ENCODE results near the gene NAA10. TPM values are rescaled to one million over a fixed set of nuclear protein-coding genes. Genes with fewer than 3 reads are reported as not detected.
A peak's percentile ranks its signal among the peaks of the same experiment; 100 is the strongest.

NAA10 gene
- total RNA-seq, 1 donor from 2014 or later = 80.6 TPM

GRCh38 chrX:153934148-153934761 is 582 bp downstream of the NAA10 start:
- ATAC-seq (no peak), DNase-seq (ENCODE audit: missing footprints) (no peak)
- intact Hi-C loops (cut with DNase I) = no loop called here

GRCh38 chrX:153933748-153934147 is 1.1 kb downstream of the NAA10 start:
- DNase-seq (ENCODE audit: missing footprints) (no peak), ATAC-seq (no peak)
- intact Hi-C loops (cut with DNase I) = no loop called here

GRCh38 chrX:153932220-153932915 is 2.5 kb downstream of the NAA10 start:
- intact Hi-C loops (cut with DNase I) = no loop called here
- no peak for ATAC-seq

GRCh38 chrX:153931748-153932147 is 3.1 kb downstream of the NAA10 start:
- no peak for ATAC-seq
- no peak for DNase-seq (ENCODE audit: missing footprints)
- intact Hi-C loops (cut with DNase I) = no loop called here

More at GRCh38 chrX:153932220-153932915, 2.5 kb downstream of the NAA10 start:
- no peak for DNase-seq (ENCODE audit: missing footprints)

GRCh38 chrX:153931151-153931550 is 3.7 kb downstream of the NAA10 start:
- intact Hi-C loops (cut with DNase I) = no loop called here
- DNase-seq (ENCODE audit: missing footprints) (no peak), ATAC-seq (no peak)

GRCh38 chrX:153930011-153930910 is 4.6 kb downstream of the NAA10 start:
- DNase-seq (ENCODE audit: missing footprints) (no peak), ATAC-seq (no peak)

GRCh38 chrX:153929576-153929975 is 5.3 kb downstream of the NAA10 start:
- ATAC-seq (no peak), DNase-seq (ENCODE audit: missing footprints) (no peak)
- intact Hi-C loops (cut with DNase I) = no loop called here

More at GRCh38 chrX:153930011-153930910, 4.6 kb downstream of the NAA10 start:
- intact Hi-C loops (cut with DNase I) = no loop called here

GRCh38 chrX:153928846-153929245 is 6.0 kb downstream of the NAA10 start:
- ATAC-seq (no peak), DNase-seq (ENCODE audit: missing footprints) (no peak)
- intact Hi-C loops (cut with DNase I) = loop anchor here (1.0 kb wide), 1 partner anchor 135 kb away; the partner anchor contains the start of genes IDH3G and SSR4

GRCh38 chrX:153927922-153928760 is 6.7 kb downstream of the NAA10 start:
- ATAC-seq (peak; percentile 96), DNase-seq (ENCODE audit: missing footprints) (peak; percentile 97)
- intact Hi-C loops (cut with DNase I) = loop anchor here (1.0 kb wide), 1 partner anchor 134 kb away; the partner anchor contains the start of genes IDH3G and SSR4

- no peak for ATAC-seq
- DNase-seq (ENCODE audit: missing footprints) = no peak
- intact Hi-C loops (cut with DNase I) = no loop called here
These were observed 7.2 kb downstream of the NAA10 start for GRCh38 chrX:153927672-153927921.

- ATAC-seq (no peak), DNase-seq (ENCODE audit: missing footprints) (peak; percentile 81)
- intact Hi-C loops (cut with DNase I) = no loop called here
These were observed 7.8 kb downstream of the NAA10 start for GRCh38 chrX:153926858-153927671.

GRCh38 chrX:153926552-153926857 is 8.3 kb downstream of the NAA10 start:
- ATAC-seq (peak; percentile 6), DNase-seq (ENCODE audit: missing footprints) (no peak)
- intact Hi-C loops (cut with DNase I) = no loop called here

GRCh38 chrX:153925739-153926551 is 8.9 kb downstream of the NAA10 start, which contains the start of gene ARHGAP4:
Gene ARHGAP4, minus strand, starts transcription at chrX:153926264. Its CDS starts 62 bp downstream, at chrX:153926202.
- ATAC-seq = no peak
- DNase-seq (ENCODE audit: missing footprints) = no peak
- intact Hi-C loops (cut with DNase I) = no loop called here

- intact Hi-C loops (cut with DNase I) = no loop called here
- ATAC-seq = no peak
These were observed 9.5 kb downstream of the NAA10 start for GRCh38 chrX:153925387-153925738.

GRCh38 chrX:153924149-153924861 is 10.5 kb downstream of the NAA10 start:
- DNase-seq (ENCODE audit: missing footprints) = no peak
- no peak for ATAC-seq
- intact Hi-C loops (cut with DNase I) = no loop called here

More at GRCh38 chrX:153925387-153925738, 9.5 kb downstream of the NAA10 start:
- DNase-seq (ENCODE audit: missing footprints) = no peak

GRCh38 chrX:153922932-153923857 is 11.6 kb downstream of the NAA10 start:
- DNase-seq (ENCODE audit: missing footprints) = peak; percentile 89
- peak; percentile 50 for ATAC-seq
- intact Hi-C loops (cut with DNase I) = no loop called here
